ENCODE data around the gene FAM110C.

FAM110C gene

DNA sequence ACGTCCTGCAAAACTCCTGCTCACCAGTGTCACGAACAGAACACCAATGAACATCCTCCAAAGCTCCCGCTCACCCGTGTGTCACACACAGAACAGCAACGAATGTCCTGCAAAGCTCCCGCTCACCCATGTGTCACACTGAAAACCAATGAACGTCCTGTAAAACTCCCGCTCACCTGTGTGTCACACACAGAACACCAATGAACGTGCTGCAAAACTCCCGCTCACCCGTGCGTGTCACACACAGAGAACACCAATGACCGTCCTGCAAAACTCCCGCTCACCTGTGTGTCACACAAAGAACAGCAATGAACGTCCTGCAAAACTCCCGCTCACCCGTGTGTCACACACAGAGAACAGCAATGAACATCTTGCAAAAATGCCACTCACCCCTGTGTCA lies 20.5 kb upstream of the FAM110C start:
- Histone ChIP-seq H3K27me3 (ENCODE audit: control insufficient read depth in 1 of 2, insufficient read depth in 2 of 2, low read length in 2 of 2) (no peaks in the 10 kb centered on the region), H3K9me3 (ENCODE audit: low read length) (no peaks in the 10 kb centered on the region)

DNA sequence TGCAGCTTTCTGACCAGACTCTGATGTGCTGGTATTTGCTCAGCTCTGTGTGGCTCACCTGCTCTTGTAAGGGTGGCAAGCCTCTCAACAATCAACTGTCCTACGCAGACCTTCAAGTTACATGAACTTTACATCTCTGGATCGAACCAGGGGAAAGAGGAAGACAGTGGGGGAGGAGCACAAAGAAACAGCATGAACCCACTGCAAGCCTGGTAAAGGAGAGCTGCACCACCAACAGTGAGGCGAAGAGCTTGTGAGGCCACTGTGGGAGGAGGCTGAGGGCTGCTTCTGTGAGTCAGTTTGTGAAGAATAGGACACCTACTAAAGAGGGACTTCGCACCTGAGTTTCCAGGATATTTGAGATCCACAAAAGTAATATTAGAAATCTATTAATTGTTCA lies 18.8 kb upstream of the FAM110C start:
- Histone ChIP-seq H3K9me3 (ENCODE audit: low read length) (no peaks in the 10 kb centered on the region), H3K36me3 (ENCODE audit: insufficient read depth, low read length) (no peaks in the 10 kb centered on the region), H3K4me3 (ENCODE audit: low read depth in 1 of 2, low read length in 2 of 2) (no peak overlapping the region), H3K4me1 (ENCODE audit: insufficient read depth, low read length) (no peaks in the 10 kb centered on the region), H3K27me3 (ENCODE audit: control insufficient read depth in 1 of 2, insufficient read depth in 2 of 2, low read length in 2 of 2) (no peaks in the 10 kb centered on the region), H3K9ac (ENCODE audit: low read length) (no peak overlapping the region), H3K27ac (ENCODE audit: low read depth, low read length) (no peak overlapping the region)

More for the DNA sequence above, 20.5 kb upstream of the FAM110C start:
- Histone ChIP-seq H3K4me1 (ENCODE audit: insufficient read depth, low read length) (no peaks in the 10 kb centered on the region), H3K27ac (ENCODE audit: low read depth, low read length) (no peak overlapping the region), H3K9ac (ENCODE audit: low read length) (no peak overlapping the region), H3K36me3 (ENCODE audit: insufficient read depth, low read length) (no peaks in the 10 kb centered on the region), H3K4me3 (ENCODE audit: low read depth in 1 of 2, low read length in 2 of 2) (no peak overlapping the region)

DNA sequence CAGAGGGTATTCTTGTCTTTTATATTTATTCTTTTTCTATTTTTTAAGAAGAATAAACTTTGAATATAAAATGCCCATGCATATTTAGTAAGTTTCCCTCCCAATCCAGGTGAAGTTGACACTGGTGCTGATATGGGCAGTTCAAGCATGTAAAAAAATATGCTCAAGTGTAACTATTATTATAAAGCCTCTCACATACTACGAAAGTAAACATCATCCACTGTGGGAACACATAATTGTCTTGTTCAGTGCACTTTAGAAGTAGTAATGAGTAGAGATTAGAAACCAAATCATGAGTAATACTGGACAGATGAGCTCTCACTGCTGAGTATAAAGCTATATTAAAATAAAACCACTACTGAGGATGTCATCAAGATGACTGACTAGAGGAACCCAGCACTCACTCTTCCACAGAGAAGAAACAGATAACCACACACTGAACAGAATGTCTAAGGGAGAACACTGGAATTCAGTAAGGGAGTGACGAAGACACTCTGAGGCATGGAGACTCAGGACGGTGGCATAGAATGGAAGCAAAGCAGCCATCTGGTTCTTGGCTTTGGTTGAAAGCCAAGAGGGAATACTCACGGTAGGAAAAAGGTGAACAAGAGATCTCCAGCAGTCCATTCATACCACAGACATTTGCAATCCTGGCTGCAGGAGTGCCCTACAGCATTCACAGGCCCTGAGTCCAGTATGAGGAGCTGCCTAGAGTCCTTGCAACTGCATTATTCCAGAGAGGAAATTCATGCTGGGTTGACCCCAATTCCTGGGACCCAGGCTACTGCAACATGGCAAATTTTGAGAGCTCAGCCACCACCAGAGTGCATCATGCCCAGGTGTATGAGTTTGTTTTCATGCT lies 9.5 kb upstream of the FAM110C start:
- Histone ChIP-seq H3K4me1 (ENCODE audit: insufficient read depth, low read length) (no peaks in the 10 kb centered on the region), H3K9ac (ENCODE audit: low read length) (no peak overlapping the region), H3K27ac (ENCODE audit: low read depth, low read length) (no peak overlapping the region), H3K27me3 (ENCODE audit: control insufficient read depth in 1 of 2, insufficient read depth in 2 of 2, low read length in 2 of 2) (peaks cover 0 to 9% of the 10 kb centered on the region in 2 donors), H3K4me3 (ENCODE audit: low read depth in 1 of 2, low read length in 2 of 2) (no peak overlapping the region), H3K36me3 (ENCODE audit: insufficient read depth, low read length) (no peaks in the 10 kb centered on the region), H3K9me3 (ENCODE audit: low read length) (peaks cover 4% of the 10 kb centered on the region)

- no peak overlapping the region for H3K4me3 ChIP-seq (ENCODE audit: low read depth in 1 of 2, low read length in 2 of 2)
- H3K27ac ChIP-seq (ENCODE audit: low read depth, low read length): no peak overlapping the region
- no peak overlapping the region for H3K9ac ChIP-seq (ENCODE audit: low read length)
- no peaks in the 10 kb centered on the region for H3K9me3 ChIP-seq (ENCODE audit: low read length)
- peaks cover 0 to 9% of the 10 kb centered on the region in 2 donors for H3K27me3 ChIP-seq (ENCODE audit: control insufficient read depth in 1 of 2, insufficient read depth in 2 of 2, low read length in 2 of 2)
- no peaks in the 10 kb centered on the region for H3K36me3 ChIP-seq (ENCODE audit: insufficient read depth, low read length)
- peaks cover 9% of the 10 kb centered on the region for H3K4me1 ChIP-seq (ENCODE audit: insufficient read depth, low read length)
These were observed 5.3 kb upstream of the FAM110C start for GRCh38 chr2:51613-52012.

GRCh38 chr2:47737-48136 lies 1.4 kb upstream of the FAM110C start:
- Histone ChIP-seq H3K36me3 (ENCODE audit: insufficient read depth, low read length) (no peaks in the 10 kb centered on the region), H3K4me1 (ENCODE audit: insufficient read depth, low read length) (peaks cover 9% of the 10 kb centered on the region), H3K9ac (ENCODE audit: low read length) (no peak overlapping the region), H3K27me3 (ENCODE audit: control insufficient read depth in 1 of 2, insufficient read depth in 2 of 2, low read length in 2 of 2) (peaks cover 7 to 30% of the 10 kb centered on the region in 2 donors), H3K4me3 (ENCODE audit: low read depth in 1 of 2, low read length in 2 of 2) (no peak overlapping the region), H3K9me3 (ENCODE audit: low read length) (no peaks in the 10 kb centered on the region), H3K27ac (ENCODE audit: low read depth, low read length) (no peak overlapping the region)

GRCh38 chr2:47346-47725 lies 1.0 kb upstream of the FAM110C start:
- Histone ChIP-seq H3K27ac (ENCODE audit: low read depth, low read length) (no peak overlapping the region), H3K9me3 (ENCODE audit: low read length) (no peaks in the 10 kb centered on the region), H3K27me3 (ENCODE audit: control insufficient read depth in 1 of 2, insufficient read depth in 2 of 2, low read length in 2 of 2) (peaks cover 7 to 30% of the 10 kb centered on the region in 2 donors), H3K9ac (ENCODE audit: low read length) (no peak overlapping the region), H3K4me1 (ENCODE audit: insufficient read depth, low read length) (peaks cover 9% of the 10 kb centered on the region), H3K36me3 (ENCODE audit: insufficient read depth, low read length) (no peaks in the 10 kb centered on the region), H3K4me3 (ENCODE audit: low read depth in 1 of 2, low read length in 2 of 2) (peak overlapping the region in 1 of 2 donors; percentile 47)

DNA sequence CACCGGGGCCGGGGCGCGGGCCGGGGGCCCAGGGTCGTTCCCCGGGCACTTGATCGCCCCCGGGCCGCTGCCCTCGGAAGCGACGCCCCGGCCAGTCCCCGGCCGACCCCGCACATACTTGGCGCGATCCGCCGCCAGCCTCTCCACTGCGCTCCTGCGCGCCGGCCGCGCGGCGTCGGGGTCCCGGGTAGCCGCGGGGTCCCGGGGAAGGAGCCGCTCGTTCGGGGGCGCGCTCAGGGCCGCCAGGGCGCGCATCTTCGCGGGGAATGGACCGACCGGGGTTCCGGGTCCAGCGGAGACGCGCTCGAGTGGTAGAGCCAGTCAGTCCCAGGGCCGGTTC lies 204 bp downstream of the FAM110C start:
- Histone ChIP-seq H3K4me3 (ENCODE audit: low read depth in 1 of 2, low read length in 2 of 2) (no peak overlapping the region), H3K27ac (ENCODE audit: low read depth, low read length) (no peak overlapping the region), H3K4me1 (ENCODE audit: insufficient read depth, low read length) (peaks cover 9% of the 10 kb centered on the region), H3K27me3 (ENCODE audit: control insufficient read depth in 1 of 2, insufficient read depth in 2 of 2, low read length in 2 of 2) (peaks cover 7 to 30% of the 10 kb centered on the region in 2 donors), H3K9me3 (ENCODE audit: low read length) (no peaks in the 10 kb centered on the region), H3K9ac (ENCODE audit: low read length) (no peak overlapping the region), H3K36me3 (ENCODE audit: insufficient read depth, low read length) (no peaks in the 10 kb centered on the region)

- no peak overlapping the region for H3K9ac ChIP-seq (ENCODE audit: low read length)
- no peaks in the 10 kb centered on the region for H3K9me3 ChIP-seq (ENCODE audit: low read length)
- no peak overlapping the region for H3K27ac ChIP-seq (ENCODE audit: low read depth, low read length)
- H3K4me1 ChIP-seq (ENCODE audit: insufficient read depth, low read length): peaks cover 9% of the 10 kb centered on the region
- no peaks in the 10 kb centered on the region for H3K36me3 ChIP-seq (ENCODE audit: insufficient read depth, low read length)
- H3K27me3 ChIP-seq (ENCODE audit: control insufficient read depth in 1 of 2, insufficient read depth in 2 of 2, low read length in 2 of 2): peaks cover 7 to 30% of the 10 kb centered on the region in 2 donors
- no peak overlapping the region for H3K4me3 ChIP-seq (ENCODE audit: low read depth in 1 of 2, low read length in 2 of 2)
These were observed 769 bp downstream of the FAM110C start for GRCh38 chr2:45342-46130.

GRCh38 chr2:44748-45341 lies 1.5 kb downstream of the FAM110C start:
- H3K27me3 ChIP-seq (ENCODE audit: control insufficient read depth in 1 of 2, insufficient read depth in 2 of 2, low read length in 2 of 2): peaks cover 7 to 30% of the 10 kb centered on the region in 2 donors
- no peak overlapping the region for H3K9ac ChIP-seq (ENCODE audit: low read length)
- H3K4me1 ChIP-seq (ENCODE audit: insufficient read depth, low read length): peaks cover 9% of the 10 kb centered on the region
- H3K9me3 ChIP-seq (ENCODE audit: low read length): no peaks in the 10 kb centered on the region
- H3K27ac ChIP-seq (ENCODE audit: low read depth, low read length): no peak overlapping the region
- H3K36me3 ChIP-seq (ENCODE audit: insufficient read depth, low read length): no peaks in the 10 kb centered on the region
- no peak overlapping the region for H3K4me3 ChIP-seq (ENCODE audit: low read depth in 1 of 2, low read length in 2 of 2)

DNA sequence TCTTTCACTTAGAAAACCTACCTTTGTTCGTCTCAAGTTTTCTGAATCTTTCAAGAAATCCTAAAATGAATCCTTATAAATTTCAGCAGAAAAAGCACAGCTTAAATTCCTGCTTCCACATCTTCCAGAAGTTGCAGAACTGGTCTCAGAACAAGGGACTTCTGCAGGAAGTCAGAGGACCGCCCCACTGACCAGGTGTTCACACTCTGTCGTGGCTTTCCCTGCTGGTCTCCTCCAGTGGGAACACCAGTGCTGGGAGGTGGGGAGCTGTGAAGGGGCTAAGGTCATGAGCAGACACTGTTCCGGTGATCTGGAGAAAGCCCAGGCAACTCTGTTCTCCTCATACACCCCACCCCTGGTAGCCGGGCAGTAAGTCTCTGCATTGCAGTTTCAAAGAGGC lies 3.5 kb downstream of the FAM110C start:
- H3K36me3 ChIP-seq (ENCODE audit: insufficient read depth, low read length): no peaks in the 10 kb centered on the region
- no peak overlapping the region for H3K4me3 ChIP-seq (ENCODE audit: low read depth in 1 of 2, low read length in 2 of 2)
- H3K9ac ChIP-seq (ENCODE audit: low read length): no peak overlapping the region
- no peaks in the 10 kb centered on the region for H3K9me3 ChIP-seq (ENCODE audit: low read length)
- H3K27ac ChIP-seq (ENCODE audit: low read depth, low read length): no peak overlapping the region
- H3K27me3 ChIP-seq (ENCODE audit: control insufficient read depth in 1 of 2, insufficient read depth in 2 of 2, low read length in 2 of 2): peaks cover 7 to 30% of the 10 kb centered on the region in 2 donors
- H3K4me1 ChIP-seq (ENCODE audit: insufficient read depth, low read length): peaks cover 9% of the 10 kb centered on the region

DNA sequence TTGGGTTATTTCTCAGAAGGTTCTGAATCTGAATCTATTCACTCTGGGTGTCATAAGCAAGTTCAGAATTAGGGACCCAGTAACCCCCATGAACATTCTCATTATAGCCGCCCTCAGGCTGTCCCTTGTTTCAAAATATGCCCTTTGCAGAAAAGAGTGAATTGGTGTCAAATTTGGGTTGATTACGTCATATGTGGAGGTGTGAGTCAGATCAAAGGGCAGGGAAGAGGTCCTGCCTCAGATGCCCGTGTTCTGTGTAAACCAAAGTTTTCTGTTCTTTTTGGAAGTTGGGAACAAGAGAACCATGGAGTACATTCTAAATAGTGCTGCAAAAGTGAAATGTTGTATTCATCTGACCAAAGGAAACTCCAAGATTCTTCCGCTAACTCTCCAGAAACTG lies 5.8 kb downstream of the FAM110C start:
- Histone ChIP-seq H3K36me3 (ENCODE audit: insufficient read depth, low read length) (no peaks in the 10 kb centered on the region), H3K9me3 (ENCODE audit: low read length) (no peaks in the 10 kb centered on the region), H3K27ac (ENCODE audit: low read depth, low read length) (no peak overlapping the region), H3K4me3 (ENCODE audit: low read depth in 1 of 2, low read length in 2 of 2) (no peak overlapping the region), H3K9ac (ENCODE audit: low read length) (no peak overlapping the region), H3K4me1 (ENCODE audit: insufficient read depth, low read length) (no peaks in the 10 kb centered on the region), H3K27me3 (ENCODE audit: control insufficient read depth in 1 of 2, insufficient read depth in 2 of 2, low read length in 2 of 2) (peaks cover 5 to 10% of the 10 kb centered on the region in 2 donors)

Data from muscle layer of colon (tissue), 2 donors.